Stomach (tissue), 4 donors: Measurements from ENCODE around the gene CRABP2.

ENCODE experiments used
- EP300 ChIP-seq: sonication (generic); formaldehyde crosslinking; IDR thresholded peaks from one replicate; pipeline ENCODE4 v1.6.1; 2017; ENCODE audit warnings: antibody characterized with exemption
- POLR2A ChIP-seq, 4 donors: fragments of 450-650 bp; IDR thresholded peaks; one replicate each; pipeline ENCODE4 v1.6.1; 2016; ENCODE audit warnings: antibody characterized with exemption in 4 of 4, control low read depth in 2 of 4, mild to moderate bottlenecking in 1 of 4, moderate library complexity in 1 of 4
- POLR2AphosphoS5 ChIP-seq, 3 donors: sonication (generic); formaldehyde crosslinking; IDR thresholded peaks; one replicate each; pipeline ENCODE4 v1.6.1; 2016; ENCODE audit warnings: antibody characterized with exemption in 3 of 3
- TF ChIP-seq, protein P1 (sequence below), 7 experiments: fragments of 450-650 bp in 4 of 7; fragments of 200-600 bp in 3 of 7; sonication (generic) in 3 of 7; IDR thresholded peaks; one replicate each; pipeline ENCODE4 v1.5.1; 2016 to 2019; ENCODE audit warnings: antibody characterized with exemption in 7 of 7, control low read depth in 2 of 7, mild to moderate bottlenecking in 1 of 7

GRCh38 chr1:156677616-156678596 is 27.5 kb downstream of the CRABP2 start:
- TF ChIP-seq, protein P1, sequence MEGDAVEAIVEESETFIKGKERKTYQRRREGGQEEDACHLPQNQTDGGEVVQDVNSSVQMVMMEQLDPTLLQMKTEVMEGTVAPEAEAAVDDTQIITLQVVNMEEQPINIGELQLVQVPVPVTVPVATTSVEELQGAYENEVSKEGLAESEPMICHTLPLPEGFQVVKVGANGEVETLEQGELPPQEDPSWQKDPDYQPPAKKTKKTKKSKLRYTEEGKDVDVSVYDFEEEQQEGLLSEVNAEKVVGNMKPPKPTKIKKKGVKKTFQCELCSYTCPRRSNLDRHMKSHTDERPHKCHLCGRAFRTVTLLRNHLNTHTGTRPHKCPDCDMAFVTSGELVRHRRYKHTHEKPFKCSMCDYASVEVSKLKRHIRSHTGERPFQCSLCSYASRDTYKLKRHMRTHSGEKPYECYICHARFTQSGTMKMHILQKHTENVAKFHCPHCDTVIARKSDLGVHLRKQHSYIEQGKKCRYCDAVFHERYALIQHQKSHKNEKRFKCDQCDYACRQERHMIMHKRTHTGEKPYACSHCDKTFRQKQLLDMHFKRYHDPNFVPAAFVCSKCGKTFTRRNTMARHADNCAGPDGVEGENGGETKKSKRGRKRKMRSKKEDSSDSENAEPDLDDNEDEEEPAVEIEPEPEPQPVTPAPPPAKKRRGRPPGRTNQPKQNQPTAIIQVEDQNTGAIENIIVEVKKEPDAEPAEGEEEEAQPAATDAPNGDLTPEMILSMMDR (IDR thresholded peaks at IDR 0.05): peak in 5 of 7 experiments; percentile 60 to 79 (median 69)
- no peak for TF ChIP-seq POLR2AphosphoS5 (IDR thresholded peaks at IDR 0.05)
- TF ChIP-seq POLR2A (IDR thresholded peaks at IDR 0.05): no peak
- no peak for TF ChIP-seq EP300
